GM12874 (cell line): ENCODE results near the gene SIMC1.
"Not testable (repeated sequence)": the region's sequence is repeated elsewhere in the genome, so short reads cannot be mapped to it uniquely, and the experiment has no call there.

Source experiments
- CTCF ChIP-seq: IDR thresholded peaks from 2 replicates; pipeline ENCODE4 v1.5.1; 2011; ENCODE audit warnings: low read depth, mild to moderate bottlenecking, control low read depth, low read length, moderate library complexity; ENCODE audit not compliant: insufficient read depth

SIMC1 gene

GRCh38 chr5:176237971-176238644 is at the start of gene SIMC1:
Gene SIMC1 (plus strand): TSS chr5:176238424. CDS start chr5:176238509, 85 bp downstream.
- not testable (repeated sequence) for TF ChIP-seq CTCF

- no peak for TF ChIP-seq CTCF
These were observed 49.6 kb upstream of the SIMC1 start for GRCh38 chr5:176188506-176189193.

GRCh38 chr5:176189857-176190256 is 48.4 kb upstream of the SIMC1 start:
- no peak for TF ChIP-seq CTCF

GRCh38 chr5:176190886-176191755 is 47.1 kb upstream of the SIMC1 start:
- no peak for TF ChIP-seq CTCF

GRCh38 chr5:176192094-176192721 is 46.0 kb upstream of the SIMC1 start:
- no peak for TF ChIP-seq CTCF

- no peak for TF ChIP-seq CTCF
These were observed 36.4 kb upstream of the SIMC1 start for GRCh38 chr5:176201811-176202210.

- no peak for TF ChIP-seq CTCF
These were observed 35.1 kb upstream of the SIMC1 start for GRCh38 chr5:176203086-176203485.
